ENCODE results near the gene UGT1A8. TPM values are rescaled to one million over a fixed set of nuclear protein-coding genes. Genes with fewer than 3 reads are reported as not detected.

UGT1A8 gene
- total and polyA plus RNA-seq, 2 donors (not counting 1 experiment from before 2014, with no cell fraction given), result not detected

GRCh38 chr2:233802132-233802815, 184.8 kb downstream of the UGT1A8 start:
- TF ChIP-seq CTCF (IDR thresholded peaks at IDR 0.05) (no peak), EZH2 (IDR thresholded peaks at IDR 0.05; ENCODE audit: borderline replicate concordance, insufficient read depth, low read depth, low read length, poor library complexity, severe bottlenecking) (no peak)
- ChIA-PET CTCF (no interaction called here), POLR2A (no interaction called here)
- Histone ChIP-seq H3K9ac (ENCODE audit: low read length) (no peak overlapping the region), H3K27ac (ENCODE audit: low read length in 2 of 2) (no peak overlapping the region), H3K27me3 (replicated peaks in 1 of 4; ENCODE audit: control extremely low read depth in 1 of 4, control insufficient read depth in 3 of 4, insufficient read depth in 4 of 4, low read length in 3 of 4) (peaks cover 0 to 6% (median 0%) of the 10 kb centered on the region in 4 experiments), H3K4me2 (replicated peaks; ENCODE audit: low read depth, low read length, poor library complexity, severe bottlenecking) (no peak overlapping the region), H3K36me3 (replicated peaks in 1 of 2; ENCODE audit: control extremely low read depth in 1 of 2, control insufficient read depth in 1 of 2, extremely low read depth in 1 of 2, insufficient read depth in 2 of 2, low read length in 1 of 2) (no peaks in the 10 kb centered on the region), H3K79me2 (ENCODE audit: control insufficient read depth, insufficient read depth, low read length) (no peaks in the 10 kb centered on the region), H3K4me3 (ENCODE audit: control extremely low read depth in 1 of 5, extremely low read depth in 1 of 5, insufficient read depth in 1 of 5, low read depth in 2 of 5, low read length in 4 of 5) (no peak overlapping the region), H4K20me1 (ENCODE audit: control insufficient read depth, insufficient read depth, low read length, poor library complexity, severe bottlenecking) (no peaks in the 10 kb centered on the region), H2AFZ (ENCODE audit: insufficient read depth, low read depth, low read length, poor library complexity, severe bottlenecking) (no peak overlapping the region), H3K9me3 (ENCODE audit: control extremely low read depth in 1 of 3, control insufficient read depth in 2 of 3, insufficient read depth in 1 of 3, low read length in 2 of 3) (no peaks in the 10 kb centered on the region), H3K4me1 (ENCODE audit: control insufficient read depth in 2 of 2, insufficient read depth in 2 of 2, low read length in 2 of 2) (no peaks in the 10 kb centered on the region)
- Mint-ChIP-seq H3K4me1 (no peaks in the 10 kb centered on the region), H3K27me3 (peaks cover 17% of the 10 kb centered on the region), H3K27ac (no peak overlapping the region), H3K9me3 (ENCODE audit: insufficient read depth) (no peaks in the 10 kb centered on the region), H3K4me3 (no peak overlapping the region)
- intact Hi-C loops (cut with micrococcal nuclease), result no loop called here
- WGBS (ENCODE audit: insufficient coverage), result 33% methylated on average over 1 of the region's 3 CpGs
- no peak for ATAC-seq (ENCODE audit: low read depth)
- DNase-seq, result no peak

- peaks cover 0 to 10% (median 0%) of the 10 kb centered on the region in 4 experiments for H3K27me3 ChIP-seq (replicated peaks in 1 of 4; ENCODE audit: control extremely low read depth in 1 of 4, control insufficient read depth in 3 of 4, insufficient read depth in 4 of 4, low read length in 3 of 4)
- H3K4me1 ChIP-seq (ENCODE audit: control insufficient read depth in 2 of 2, insufficient read depth in 2 of 2, low read length in 2 of 2), result no peaks in the 10 kb centered on the region
- Mint-ChIP-seq H3K4me3 (no peak overlapping the region), H3K9me3 (ENCODE audit: insufficient read depth) (no peaks in the 10 kb centered on the region), H3K27me3 (peaks cover 17% of the 10 kb centered on the region), H3K27ac (no peak overlapping the region), H3K4me1 (no peaks in the 10 kb centered on the region)
- POLR2A ChIA-PET, result no interaction called here
- H4K20me1 ChIP-seq (ENCODE audit: control insufficient read depth, insufficient read depth, low read length, poor library complexity, severe bottlenecking), result no peaks in the 10 kb centered on the region
- TF ChIP-seq CTCF (IDR thresholded peaks at IDR 0.05) (no peak), EZH2 (IDR thresholded peaks at IDR 0.05; ENCODE audit: borderline replicate concordance, insufficient read depth, low read depth, low read length, poor library complexity, severe bottlenecking) (no peak)
- CTCF ChIA-PET, result no interaction called here
- intact Hi-C loops (cut with micrococcal nuclease), result no loop called here
- H3K36me3 ChIP-seq (replicated peaks in 1 of 2; ENCODE audit: control extremely low read depth in 1 of 2, control insufficient read depth in 1 of 2, extremely low read depth in 1 of 2, insufficient read depth in 2 of 2, low read length in 1 of 2), result no peaks in the 10 kb centered on the region
- no peak overlapping the region for H3K4me3 ChIP-seq (ENCODE audit: control extremely low read depth in 1 of 5, extremely low read depth in 1 of 5, insufficient read depth in 1 of 5, low read depth in 2 of 5, low read length in 4 of 5)
- WGBS (ENCODE audit: insufficient coverage), result 88% methylated on average over 1 of the region's 2 CpGs
- H3K4me2 ChIP-seq (replicated peaks; ENCODE audit: low read depth, low read length, poor library complexity, severe bottlenecking), result no peak overlapping the region
- H3K9me3 ChIP-seq (ENCODE audit: control extremely low read depth in 1 of 3, control insufficient read depth in 2 of 3, insufficient read depth in 1 of 3, low read length in 2 of 3), result no peaks in the 10 kb centered on the region
- H3K79me2 ChIP-seq (ENCODE audit: control insufficient read depth, insufficient read depth, low read length), result no peaks in the 10 kb centered on the region
- no peak for ATAC-seq (ENCODE audit: low read depth)
- no peak for DNase-seq
- H3K9ac ChIP-seq (ENCODE audit: low read length), result no peak overlapping the region
- no peak overlapping the region for H2AFZ ChIP-seq (ENCODE audit: insufficient read depth, low read depth, low read length, poor library complexity, severe bottlenecking)
- no peak overlapping the region for H3K27ac ChIP-seq (ENCODE audit: low read length in 2 of 2)
These were observed 186.0 kb downstream of the UGT1A8 start for GRCh38 chr2:233803292-233803911.

Data from B cell (primary cell).